GM12878 (cell line): ENCODE measurements around the gene DNAH3. TPM values are rescaled to one million over a fixed set of nuclear protein-coding genes. Genes with fewer than 3 reads are reported as not detected.

ENCODE experiments used
- ATAC-seq: fragments of 200-7000 bp; cut with Tn5 transposase; 3 replicates; pipeline ENCODE4 v1.9.1; 2020; ENCODE audit warnings: mild to moderate bottlenecking, moderate library complexity
- BruUV-seq: library from RNA; stranded (reverse); fragments of 400-500 nt; replicated peaks from 2 replicates; lab custom pipeline; 2021; lab: Mats Ljungman, UMichigan
- CTCF ChIA-PET: fragments of 300-600 bp; sonication (Branson Sonifier 250); formaldehyde crosslinking; extraction: SDS; loops from one replicate; lab custom pipeline; 2021; ENCODE audit warnings: inconsistent platforms; lab: Yijun Ruan, JAX
- POLR2A ChIA-PET: fragments of 350-600 bp; formaldehyde crosslinking; extraction: SDS; loops from one replicate; lab custom pipeline; 2021; ENCODE audit warnings: inconsistent platforms; lab: Charles Lee
- RAD21 ChIA-PET: fragments of 300-600 bp; sonication (Branson Sonifier 250); formaldehyde crosslinking; loops from one replicate; lab custom pipeline; 2023; ENCODE audit warnings: antibody characterized with exemption; ENCODE audit not compliant: unreplicated experiment; lab: Charles Lee
- SMC1A ChIA-PET: fragments of 300-600 bp; sonication (Branson Sonifier 250); formaldehyde crosslinking; loops from one replicate; lab custom pipeline; 2023; ENCODE audit not compliant: unreplicated experiment, uncharacterized antibody; lab: Charles Lee
- DNase-seq: peaks from one replicate; pipeline ENCODE4 v3.0.0-alpha.2; 2011; ENCODE audit warnings: low read depth, low spot score
- FAIRE-seq: peaks from 3 replicates; lab custom pipeline; 2011; peaks lifted over from hg19 to GRCh38; lab: Jason Lieb, UNC
- H2AFZ ChIP-seq: 2 replicates; pipeline ENCODE4 v1.6.0; 2011; ENCODE audit warnings: low read depth, low read length, control low read depth; ENCODE audit not compliant: control insufficient read depth
- H3K27ac ChIP-seq: 2 replicates; pipeline ENCODE4 v1.5.1; 2011; ENCODE audit warnings: control low read depth; ENCODE audit not compliant: control insufficient read depth, insufficient read depth
- H3K27me3 ChIP-seq, 2 experiments: replicated peaks in 1 of 2; 2 replicates each; pipeline versions ENCODE4 v1.6.0 to v1.6.1; 2011; ENCODE audit warnings: low read length in 1 of 2; ENCODE audit not compliant: control insufficient read depth in 2 of 2, insufficient read depth in 2 of 2
- H3K36me3 ChIP-seq, 2 experiments: 2 replicates each; pipeline ENCODE4 v1.5.1; 2011; ENCODE audit warnings: low read length in 1 of 2; ENCODE audit not compliant: control insufficient read depth in 2 of 2, insufficient read depth in 2 of 2
- H3K4me1 ChIP-seq: 2 replicates; pipeline ENCODE4 v1.6.1; 2011; ENCODE audit warnings: mild to moderate bottlenecking, low read length, moderate library complexity, mixed read lengths; ENCODE audit not compliant: control insufficient read depth, insufficient read depth
- H3K4me2 ChIP-seq: 2 replicates; pipeline ENCODE4 v1.6.0; 2011; ENCODE audit warnings: control low read depth; ENCODE audit not compliant: control insufficient read depth, insufficient read depth
- H3K4me3 ChIP-seq: fragments of 200-600 bp; sonication (generic); 2 replicates; pipeline ENCODE4 v1.5.1; 2016
- H3K79me2 ChIP-seq: 2 replicates; pipeline ENCODE4 v1.6.0; 2011; ENCODE audit warnings: low read length; ENCODE audit not compliant: control insufficient read depth, insufficient read depth
- H3K9ac ChIP-seq: 2 replicates; pipeline ENCODE4 v1.8.0; 2011; ENCODE audit warnings: low read length, control low read depth, mixed read lengths; ENCODE audit not compliant: control insufficient read depth, insufficient read depth
- H3K9me3 ChIP-seq: replicated peaks from 3 replicates; pipeline ENCODE4 v1.5.1; 2011; ENCODE audit warnings: mild to moderate bottlenecking, low read length; ENCODE audit not compliant: control insufficient read depth, insufficient read depth
- H4K20me1 ChIP-seq: 2 replicates; pipeline ENCODE4 v1.6.0; 2011; ENCODE audit not compliant: control insufficient read depth, insufficient read depth
- BMI1 ChIP-seq: fragments of 450-650 bp; IDR thresholded peaks from 2 replicates; pipeline ENCODE4 v1.6.1; 2016; ENCODE audit warnings: mild to moderate bottlenecking, moderate library complexity, borderline replicate concordance
- CEBPB ChIP-seq, 2 experiments: fragments of 150-350 bp in 1 of 2; IDR thresholded peaks; 2 replicates each; pipeline ENCODE4 v1.6.1; 2012 to 2014; ENCODE audit warnings: low read depth in 2 of 2, low read length in 2 of 2, borderline replicate concordance in 1 of 2, inconsistent platforms in 1 of 2
- EP300 ChIP-seq, 2 experiments: fragments of 150-350 bp in 1 of 2; IDR thresholded peaks; 2 replicates each; pipeline ENCODE4 v1.6.1; 2011 to 2012; ENCODE audit warnings: low read depth in 2 of 2, low read length in 2 of 2, borderline replicate concordance in 1 of 2, improper control_type of control experiment in 1 of 2, inconsistent platforms in 1 of 2; ENCODE audit not compliant: control insufficient read depth in 1 of 2
- HDAC6 ChIP-seq: fragments of 200-600 bp; sonication (generic); IDR thresholded peaks from one replicate; pipeline ENCODE4 v1.8.0; 2017; ENCODE audit warnings: antibody characterized with exemption; ENCODE audit not compliant: unreplicated experiment
- KDM1A ChIP-seq: fragments of 200-600 bp; sonication (generic); IDR thresholded peaks from 2 replicates; pipeline ENCODE4 v1.6.1; 2016; ENCODE audit warnings: borderline replicate concordance
- NR2C1 ChIP-seq: fragments of 450-650 bp; IDR thresholded peaks from 2 replicates; pipeline ENCODE4 v1.6.1; 2017; ENCODE audit warnings: antibody characterized with exemption, mild to moderate bottlenecking, moderate library complexity
- YY1 ChIP-seq: IDR thresholded peaks from 2 replicates; pipeline ENCODE4 v1.6.1; 2011; ENCODE audit warnings: low read depth, mild to moderate bottlenecking, low read length
- ZBTB11 ChIP-seq: fragments of 450-650 bp; formaldehyde crosslinking; IDR thresholded peaks from 2 replicates; pipeline ENCODE4 v1.5.0; 2022; ENCODE audit warnings: mild to moderate bottlenecking, missing genetic modification characterization
- ZNF24 ChIP-seq: fragments of 450-650 bp; IDR thresholded peaks from 2 replicates; pipeline ENCODE4 v1.6.1; 2017; ENCODE audit warnings: antibody characterized with exemption, mild to moderate bottlenecking
- ZNF384 ChIP-seq: IDR thresholded peaks from 2 replicates; pipeline ENCODE4 v1.6.1; 2012; ENCODE audit warnings: low read depth, mild to moderate bottlenecking, low read length, improper control_type of control experiment, borderline replicate concordance
- WGBS: methylation state at CpG from one replicate; pipeline ENCODE4 v1.1.6; 2016; ENCODE audit warnings: low lambda C conversion rate; ENCODE audit not compliant: insufficient replicate concordance, insufficient coverage; ENCODE audit errors: missing lambda C conversion rate; 5-methylcytosine and 5-hydroxymethylcytosine counted together
- in situ Hi-C: fragments of 300-500 bp; cut with MboI; formaldehyde crosslinking; loops from 9 replicates; pipeline ENCODE4 v1.14.3; 2018; ENCODE audit warnings: mixed read lengths
- intact Hi-C: fragments of 100-400 bp; cut with micrococcal nuclease; formaldehyde crosslinking; loops from one replicate; pipeline ENCODE4 v1.14.2; 2022; ENCODE audit not compliant: unreplicated experiment
- polyA plus RNA-seq, 11 experiments: library from polyadenylated mRNA; depleted of rRNA in 4 of 11; unstranded in 6 of 11; stranded (reverse) in 5 of 11; fragments of >200 nt; fragmentation: Nextera tagmentation in 4 of 11; fragmentation: Illumina TruSeq in 1 of 11; extraction: Ambion mirVana in 4 of 11; extraction: Trizol in 1 of 11; gene quantifications; 1 replicate in 1 of 11; 2 replicates in 10 of 11; pipeline versions ENCODE4 v1.2.1 to v1.2.3, GENCODE V29; 2011 to 2016; ENCODE audit warnings: inconsistent platforms in 2 of 11, missing spikeins in 2 of 11, low read depth in 1 of 11
- total RNA-seq, 4 experiments: library from RNA; depleted of rRNA in 3 of 4; stranded (reverse); fragments of >200 nt in 3 of 4; fragmentation: Illumina TruSeq in 1 of 4; extraction: Trizol in 1 of 4; gene quantifications; 2 replicates each; pipeline versions ENCODE4 v1.2.1 to v1.2.3, GENCODE V29; 2013 to 2021
- TF ChIP-seq, protein P1 (sequence below): fragments of 450-650 bp; IDR thresholded peaks from 2 replicates; pipeline ENCODE4 v1.6.1; 2016; ENCODE audit warnings: mild to moderate bottlenecking, moderate library complexity, borderline replicate concordance

Gene DNAH3
- total and polyA plus RNA-seq, 10 of the 15 experiments (the other 5 are each of a cell fraction or from before 2014, with no cell fraction given) = under 0.01 to 0.04 (median 0.04) TPM; not detected in 5

GRCh38 chr16:21157632-21158031, 7.0 kb upstream of the DNAH3 start:
- Histone ChIP-seq H3K9ac (peak overlapping the region; percentile 72; the same call in 1 of the 2 replicates), H3K4me3 (no peak overlapping the region), H3K4me2 (peak overlapping the region; percentile 98; the same call in 1 of the 2 replicates), H3K79me2 (peaks cover 3% of the 10 kb centered on the region), H4K20me1 (no peaks in the 10 kb centered on the region), H3K4me1 (peaks cover 9% of the 10 kb centered on the region), H3K27ac (no peak overlapping the region), H3K9me3 (no peaks in the 10 kb centered on the region), H2AFZ (peak overlapping the region; percentile 91), H3K36me3 (no peaks in the 10 kb centered on the region; a peak in 1 of 4 replicates), H3K27me3 (no peaks in the 10 kb centered on the region)
- intact Hi-C loops (loop anchor here (2.0 to 5.0 kb wide), 2 partner anchors 397 to 1165 kb away; no protein-coding TSS in a partner anchor), in situ Hi-C loops (loop anchor here (10.0 kb wide), 1 partner anchor 1167 kb away; no protein-coding TSS in a partner anchor)
- RAD21 ChIA-PET = interaction anchor here (0.6 to 3.9 kb wide), 6 partner anchors 13 to 1164 kb away, joined by 3 to 45 read pairs (median 5); no protein-coding TSS in a partner anchor
- DNase-seq (no peak), FAIRE-seq (no peak), ATAC-seq (no peak)
- no TSS peak for BruUV-seq
- POLR2A ChIA-PET = interaction anchor here (0.6 to 1.4 kb wide), 5 partner anchors 12 to 390 kb away, joined by 3 to 7 read pairs (median 3); no protein-coding TSS in a partner anchor
- 28% methylated on average over 5 of the region's 5 CpGs for WGBS
- SMC1A ChIA-PET = interaction anchor here (0.5 to 4.7 kb wide), 8 partner anchors 20 to 403 kb away, joined by 3 to 56 read pairs (median 8); no protein-coding TSS in a partner anchor
- CTCF ChIA-PET = interaction anchor here (0.8 to 7.2 kb wide), 18 partner anchors 11 to 1164 kb away, joined by 3 to 90 read pairs (median 5); no protein-coding TSS in a partner anchor
- TF ChIP-seq, protein P1, sequence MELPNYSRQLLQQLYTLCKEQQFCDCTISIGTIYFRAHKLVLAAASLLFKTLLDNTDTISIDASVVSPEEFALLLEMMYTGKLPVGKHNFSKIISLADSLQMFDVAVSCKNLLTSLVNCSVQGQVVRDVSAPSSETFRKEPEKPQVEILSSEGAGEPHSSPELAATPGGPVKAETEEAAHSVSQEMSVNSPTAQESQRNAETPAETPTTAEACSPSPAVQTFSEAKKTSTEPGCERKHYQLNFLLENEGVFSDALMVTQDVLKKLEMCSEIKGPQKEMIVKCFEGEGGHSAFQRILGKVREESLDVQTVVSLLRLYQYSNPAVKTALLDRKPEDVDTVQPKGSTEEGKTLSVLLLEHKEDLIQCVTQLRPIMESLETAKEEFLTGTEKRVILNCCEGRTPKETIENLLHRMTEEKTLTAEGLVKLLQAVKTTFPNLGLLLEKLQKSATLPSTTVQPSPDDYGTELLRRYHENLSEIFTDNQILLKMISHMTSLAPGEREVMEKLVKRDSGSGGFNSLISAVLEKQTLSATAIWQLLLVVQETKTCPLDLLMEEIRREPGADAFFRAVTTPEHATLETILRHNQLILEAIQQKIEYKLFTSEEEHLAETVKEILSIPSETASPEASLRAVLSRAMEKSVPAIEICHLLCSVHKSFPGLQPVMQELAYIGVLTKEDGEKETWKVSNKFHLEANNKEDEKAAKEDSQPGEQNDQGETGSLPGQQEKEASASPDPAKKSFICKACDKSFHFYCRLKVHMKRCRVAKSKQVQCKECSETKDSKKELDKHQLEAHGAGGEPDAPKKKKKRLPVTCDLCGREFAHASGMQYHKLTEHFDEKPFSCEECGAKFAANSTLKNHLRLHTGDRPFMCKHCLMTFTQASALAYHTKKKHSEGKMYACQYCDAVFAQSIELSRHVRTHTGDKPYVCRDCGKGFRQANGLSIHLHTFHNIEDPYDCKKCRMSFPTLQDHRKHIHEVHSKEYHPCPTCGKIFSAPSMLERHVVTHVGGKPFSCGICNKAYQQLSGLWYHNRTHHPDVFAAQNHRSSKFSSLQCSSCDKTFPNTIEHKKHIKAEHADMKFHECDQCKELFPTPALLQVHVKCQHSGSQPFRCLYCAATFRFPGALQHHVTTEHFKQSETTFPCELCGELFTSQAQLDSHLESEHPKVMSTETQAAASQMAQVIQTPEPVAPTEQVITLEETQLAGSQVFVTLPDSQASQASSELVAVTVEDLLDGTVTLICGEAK = no peak
- TF ChIP-seq EP300 (IDR thresholded peaks at IDR 0.05; ENCODE audit: borderline replicate concordance in 1 of 2, control insufficient read depth in 1 of 2, low read depth in 2 of 2, low read length in 2 of 2) (no peak), ZNF384 (no peak), ZNF24 (no peak), HDAC6 (no peak), CEBPB (IDR thresholded peaks at IDR 0.05; ENCODE audit: borderline replicate concordance in 1 of 2, low read depth in 2 of 2, low read length in 2 of 2) (no peak), BMI1 (no peak), KDM1A (no peak), YY1 (no peak), NR2C1 (no peak), ZBTB11 (no peak)
